D341Med (cell line): ENCODE data around the gene ABO.
"Not testable (repeated sequence)": the region's sequence is repeated elsewhere in the genome, so short reads cannot be mapped to it uniquely, and the experiment has no call there.

Experiments used
- DNase-seq: peaks from one replicate; pipeline ENCODE4 v3.0.0; 2012; ENCODE audit warnings: low spot score

Gene ABO

DNA sequence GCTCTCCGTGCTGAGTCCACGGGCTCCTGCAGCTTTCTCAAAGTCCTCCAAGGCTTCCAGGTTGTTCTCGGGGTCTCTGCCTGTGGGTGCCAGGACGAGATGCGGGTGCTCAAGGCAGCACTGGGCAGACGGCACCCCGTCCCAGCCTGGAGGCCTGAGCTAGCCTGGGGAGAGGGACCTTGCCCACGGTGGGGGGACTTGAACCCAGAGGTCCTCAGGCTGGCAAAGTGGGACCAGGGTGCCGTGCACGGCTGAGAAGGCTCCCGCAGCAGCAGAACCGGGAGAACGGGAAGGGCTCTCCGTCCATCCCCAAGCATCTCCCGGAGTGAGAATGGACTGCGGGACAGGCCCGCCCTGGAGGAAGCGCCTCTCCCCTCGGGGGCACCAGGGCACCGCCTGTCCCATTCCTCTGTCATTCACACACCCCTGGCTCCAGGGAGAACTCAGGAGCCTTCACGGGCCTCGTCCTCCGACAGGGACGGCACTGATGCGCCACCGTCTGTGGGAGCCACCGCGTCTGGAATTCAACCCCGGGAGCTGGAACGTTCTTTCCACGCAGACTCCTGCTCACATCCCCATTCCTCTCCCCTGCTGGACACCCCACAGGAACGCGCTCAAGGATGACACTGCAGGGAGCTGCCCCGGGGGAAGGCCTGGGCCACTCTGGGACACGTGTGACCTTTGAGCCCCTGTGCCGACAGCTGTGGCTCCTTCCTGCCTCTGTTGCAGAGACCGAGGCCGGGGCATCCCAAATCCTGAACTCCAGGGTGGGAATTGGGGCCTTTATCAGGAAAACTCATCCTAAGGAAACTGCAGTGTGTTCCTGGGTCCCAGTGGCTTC, 49.6 kb downstream of the ABO start:
- no peak for DNase-seq

DNA sequence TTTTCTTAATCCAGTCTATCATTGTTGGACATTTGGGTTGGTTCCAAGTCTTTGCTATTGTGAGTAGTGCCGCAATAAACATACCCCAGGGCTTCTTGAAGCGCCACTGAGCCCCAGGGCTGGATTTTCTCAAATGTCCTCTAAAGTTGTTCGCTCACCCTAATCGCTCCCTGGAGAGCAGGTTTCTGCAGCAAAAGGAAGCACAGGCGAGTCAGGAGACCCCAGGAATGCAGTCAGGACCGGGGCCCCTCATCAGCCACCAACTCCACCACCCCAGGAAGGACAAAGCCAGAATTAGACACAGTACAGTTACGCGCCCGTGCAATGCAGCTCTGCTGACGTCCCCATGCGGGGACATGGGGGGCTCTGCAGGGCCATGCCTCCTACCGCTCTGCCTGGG, 50.2 kb downstream of the ABO start:
- no peak for DNase-seq

DNA sequence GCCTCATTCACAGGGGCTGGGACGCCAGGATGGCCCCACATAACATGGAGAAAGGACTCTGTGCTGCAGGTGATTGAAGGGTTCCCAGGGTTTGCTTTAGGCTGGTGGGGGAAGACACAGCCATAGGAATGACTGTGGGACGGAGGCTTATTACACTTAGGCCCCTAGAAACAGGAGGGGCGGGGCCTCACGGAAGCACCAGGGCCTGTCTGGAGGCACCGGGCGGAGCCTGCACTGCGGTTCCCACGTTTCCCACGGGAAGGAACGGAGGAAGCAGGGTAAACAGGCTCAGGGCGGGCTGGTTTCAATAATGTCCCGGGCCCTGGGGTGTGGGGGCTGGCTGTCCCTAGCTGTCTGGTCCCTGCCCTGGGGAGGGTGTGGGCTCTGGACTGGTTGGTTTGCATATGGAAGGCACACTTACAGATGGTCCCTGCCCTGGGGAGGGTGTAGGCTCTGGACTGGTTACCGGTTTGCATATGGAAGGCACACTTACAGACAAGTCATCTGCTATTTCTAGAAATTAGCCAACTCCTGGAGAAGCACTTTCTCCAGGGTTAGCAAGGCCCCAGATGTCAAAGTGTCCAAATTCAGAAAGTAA, 51.7 kb downstream of the ABO start:
- not testable (repeated sequence) for DNase-seq

DNA sequence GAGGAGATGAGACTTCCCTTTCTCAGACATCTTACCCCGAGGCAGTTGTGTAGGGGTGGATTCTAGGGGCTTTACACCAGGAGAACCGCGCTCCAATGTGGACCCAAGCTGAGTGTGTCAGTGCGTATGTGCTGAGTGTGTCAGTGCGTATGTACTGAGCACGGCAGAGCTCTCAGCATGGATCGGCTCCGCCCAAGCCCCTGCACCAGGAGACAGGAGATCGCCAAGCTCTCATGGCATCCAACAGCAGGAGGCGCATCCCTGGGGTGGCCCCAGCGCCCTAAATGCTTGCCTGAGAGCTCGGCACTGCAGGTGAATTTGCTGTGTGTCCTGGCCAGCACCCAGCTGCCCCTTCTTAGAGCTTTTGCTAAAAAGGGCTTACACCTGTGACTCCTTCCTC, 53.0 kb downstream of the ABO start:
- DNase-seq = not testable (repeated sequence)

GRCh38 chr9:133221177-133221809, 53.7 kb downstream of the ABO start:
- no peak for DNase-seq

GRCh38 chr9:133218049-133218975, 56.7 kb downstream of the ABO start:
- not testable (repeated sequence) for DNase-seq

GRCh38 chr9:133217333-133217988, 57.5 kb downstream of the ABO start:
- DNase-seq = not testable (repeated sequence)

DNA sequence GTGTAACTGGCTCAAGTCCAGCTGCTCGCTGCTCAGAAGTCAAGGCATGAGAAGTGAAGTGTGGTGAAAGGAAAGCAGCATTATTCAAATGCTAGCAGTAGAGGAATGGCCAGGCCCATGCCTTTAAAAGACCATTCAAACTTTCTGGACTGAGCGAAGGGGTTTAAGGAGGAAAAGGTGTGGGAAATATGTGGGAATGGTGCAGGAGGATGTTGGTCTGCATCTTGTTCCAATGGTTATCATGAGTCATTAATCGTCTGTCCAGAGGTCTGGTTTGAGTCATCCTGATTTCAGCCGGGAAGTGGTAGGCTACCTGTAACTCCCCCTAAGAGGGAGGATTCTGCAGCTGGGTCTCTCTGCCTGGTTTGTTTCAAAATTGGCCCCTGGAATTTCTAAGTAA, 60.7 kb downstream of the ABO start:
- not testable (repeated sequence) for DNase-seq

- no peak for DNase-seq
Observed at GRCh38 chr9:133210609-133211008, 64.4 kb downstream of the ABO start.

- DNase-seq = no peak
Observed at GRCh38 chr9:133210202-133210532, 64.8 kb downstream of the ABO start.

DNA sequence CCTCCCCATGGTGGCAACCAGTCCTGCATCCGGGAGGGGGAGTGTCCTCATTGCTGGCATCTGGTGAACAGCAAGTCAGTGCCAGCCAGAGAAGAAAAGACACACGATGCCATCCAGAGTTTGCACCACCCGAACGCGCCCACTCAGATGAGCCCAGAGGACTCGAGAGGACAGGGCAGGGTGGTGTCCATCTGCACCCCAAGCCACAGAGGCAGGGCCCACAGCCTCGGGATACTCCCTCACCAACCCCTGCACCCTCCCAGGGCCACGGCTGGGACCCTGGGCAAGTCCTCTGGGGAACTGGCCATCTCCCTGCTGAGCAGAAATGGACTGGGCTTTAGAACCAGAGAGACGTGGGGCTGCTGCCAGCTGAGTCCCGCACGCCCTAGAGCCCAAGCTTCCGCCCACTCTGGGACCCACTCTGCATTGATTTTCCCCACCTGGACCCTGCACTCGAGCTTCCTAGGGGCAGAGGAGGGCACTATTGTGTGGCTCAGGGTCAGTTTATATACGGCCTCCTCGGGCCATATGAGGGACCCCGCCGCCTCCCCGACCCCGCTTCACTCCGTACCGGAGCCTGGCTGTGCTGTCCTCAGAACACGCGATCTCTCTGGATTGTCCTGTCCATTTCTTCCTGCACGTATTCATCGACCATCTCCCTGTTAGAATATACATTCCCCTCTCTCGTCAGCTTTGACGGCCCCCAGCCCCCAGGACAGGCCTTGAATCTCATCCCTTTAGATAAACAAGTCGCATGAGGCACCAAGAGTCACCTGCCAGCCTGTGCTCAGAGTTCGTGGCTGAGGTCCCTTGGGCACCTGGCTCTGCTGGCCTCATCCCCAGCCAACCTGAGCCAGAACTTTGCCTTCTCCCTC, 65.4 kb downstream of the ABO start:
- not testable (repeated sequence) for DNase-seq

DNA sequence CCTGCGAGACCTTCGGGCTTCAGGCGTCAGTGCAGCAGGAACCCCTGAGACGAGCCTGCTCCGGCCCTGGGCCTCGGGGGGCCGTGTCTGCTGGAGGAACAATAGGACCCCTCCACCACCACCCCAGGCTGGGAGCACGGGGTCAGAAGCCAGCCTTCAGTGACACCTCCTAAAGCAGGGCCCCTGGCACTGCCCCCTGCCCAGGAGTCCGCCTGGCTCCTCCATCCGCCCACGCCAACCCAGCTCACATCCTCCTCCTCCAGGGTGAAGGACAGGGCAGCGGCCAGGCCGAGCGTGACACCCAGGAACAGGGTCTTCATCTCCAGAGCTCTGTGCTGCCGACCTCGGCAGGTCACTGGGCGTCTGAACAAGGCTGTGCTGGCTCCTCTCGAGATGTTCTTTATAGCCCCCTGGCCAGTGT, 66.1 kb downstream of the ABO start, which contains the start of gene OBP2B:
TSS of gene OBP2B (minus strand) at position 371 of the 421 bp plus-strand sequence. CDS start at position 320, 51 bp downstream.
- DNase-seq = not testable (repeated sequence)

DNA sequence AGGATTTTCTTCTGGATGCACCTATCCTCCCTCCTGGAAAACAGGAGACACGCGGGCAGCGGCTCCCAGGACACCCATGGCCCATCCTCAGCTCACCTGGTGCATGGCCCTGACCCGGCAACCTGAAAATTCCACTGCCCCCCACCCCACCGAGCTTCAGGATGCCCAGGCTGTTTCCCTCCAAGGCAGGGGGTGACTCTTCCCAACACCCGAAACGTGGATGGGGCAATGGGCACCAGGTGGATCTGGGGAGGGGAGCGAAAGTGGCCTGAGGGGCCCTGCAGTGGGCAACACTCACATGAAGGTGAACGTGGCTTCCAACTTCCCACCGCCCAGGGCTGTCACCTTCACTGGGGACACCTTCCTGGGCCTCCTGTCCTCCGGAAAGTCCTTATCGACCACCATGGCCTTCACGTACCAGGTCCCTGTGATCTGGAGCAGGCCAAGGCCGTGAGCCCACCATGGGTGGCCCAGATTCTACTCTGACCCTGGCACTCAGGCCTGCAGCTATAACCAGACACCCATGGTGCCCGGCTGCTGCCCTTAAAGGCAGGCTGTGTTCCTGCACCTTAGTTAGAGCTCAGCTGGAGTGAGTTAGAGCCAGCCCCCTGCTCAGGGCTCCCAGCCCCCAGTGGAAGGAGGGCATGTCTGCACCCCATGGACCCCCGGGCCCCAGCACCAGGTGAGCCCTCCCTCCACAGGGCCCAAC, 66.7 kb downstream of the ABO start:
- not testable (repeated sequence) for DNase-seq

- DNase-seq = no peak
Observed at GRCh38 chr9:133207540-133208170, 67.3 kb downstream of the ABO start.

DNA sequence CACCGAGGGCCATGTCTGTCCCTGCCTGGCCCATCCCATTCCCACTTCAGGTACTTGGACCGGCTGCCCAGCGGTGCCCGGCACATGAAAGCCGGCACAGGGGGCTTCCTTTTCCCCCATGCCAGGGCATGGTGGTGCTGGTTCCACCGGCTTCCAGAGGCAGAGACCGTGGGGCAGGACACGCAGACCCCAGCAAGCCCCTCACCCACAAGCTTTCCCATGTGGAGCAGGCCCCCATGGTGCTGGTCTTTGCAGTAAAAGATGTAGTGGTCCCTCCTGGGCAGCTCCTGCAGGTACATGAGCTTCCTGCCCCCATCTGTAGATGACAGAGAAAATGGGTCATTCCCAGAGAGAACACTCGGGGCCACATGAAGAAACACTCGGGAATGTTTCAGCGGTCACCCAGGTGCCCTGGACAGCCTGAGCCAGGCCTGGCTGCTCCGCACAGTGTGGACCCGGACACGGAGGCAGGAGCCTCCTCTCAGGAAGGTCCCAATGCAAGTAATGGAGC, 67.9 kb downstream of the ABO start:
- no peak for DNase-seq

GRCh38 chr9:133205996-133206931, 68.7 kb downstream of the ABO start:
- DNase-seq = no peak

- not testable (repeated sequence) for DNase-seq
Observed at GRCh38 chr9:133205481-133205887, 69.5 kb downstream of the ABO start.
